Measurements from ENCODE around the gene FLT3LG. TPM values are rescaled to one million over a fixed set of nuclear protein-coding genes. Genes with fewer than 3 reads are reported as not detected.

Gene FLT3LG
- total RNA-seq, 1 donor from 2014 or later: 13.1 TPM

DNA sequence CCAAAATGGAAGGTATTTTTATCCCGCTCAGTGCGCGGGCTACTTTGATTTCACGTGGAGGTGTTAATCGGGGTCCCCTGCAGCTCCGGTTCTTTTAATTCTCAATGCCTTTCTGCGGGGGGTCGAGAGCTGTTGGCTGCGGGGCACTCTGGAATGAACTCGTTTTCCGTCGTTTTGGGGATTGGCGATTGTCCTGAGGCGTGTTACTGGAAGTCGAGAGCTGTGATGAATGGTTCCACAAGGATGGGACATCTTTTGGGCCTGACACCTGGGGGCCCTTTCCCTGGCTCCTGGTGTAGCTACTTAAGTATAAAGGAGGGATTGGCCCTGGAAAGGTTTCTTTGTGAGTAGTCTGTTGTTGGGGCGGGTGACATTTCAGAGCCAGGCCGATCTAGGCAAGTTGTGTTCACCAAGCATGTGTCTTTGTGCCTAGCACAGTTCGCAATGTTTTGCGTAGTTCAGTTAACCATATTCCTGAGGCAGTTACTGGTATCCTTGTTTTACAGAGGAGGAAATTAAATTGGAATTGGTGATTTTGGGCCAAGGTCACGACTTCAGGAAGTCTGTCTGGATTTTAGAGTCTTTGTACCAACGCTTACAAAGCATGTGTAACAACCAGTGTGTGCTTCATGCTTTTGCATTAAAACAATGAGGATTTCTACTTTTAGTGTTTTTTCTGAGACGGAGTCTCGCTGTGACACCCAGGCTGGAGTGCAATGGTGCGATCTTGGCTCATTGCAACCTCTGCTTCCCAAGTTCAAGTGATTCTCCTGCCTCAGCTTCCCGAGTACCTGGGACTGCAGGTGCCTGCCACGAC is 14.2 kb downstream of the FLT3LG start:
- Mint-ChIP-seq H3K4me1 (ENCODE audit: low read depth, unreplicated experiment) (peaks cover 4% of the 10 kb centered on the region), H3K27ac (ENCODE audit: unreplicated experiment) (peak overlapping the region; percentile 87), H3K27me3 (ENCODE audit: unreplicated experiment) (peaks cover 15% of the 10 kb centered on the region), H3K9me3 (ENCODE audit: unreplicated experiment) (peaks cover 21% of the 10 kb centered on the region), H3K4me3 (ENCODE audit: unreplicated experiment) (peak overlapping the region; percentile 91), H3K36me3 (ENCODE audit: unreplicated experiment) (peaks cover 5% of the 10 kb centered on the region)
- DNase-seq: no peak
- TF ChIP-seq, protein P1, sequence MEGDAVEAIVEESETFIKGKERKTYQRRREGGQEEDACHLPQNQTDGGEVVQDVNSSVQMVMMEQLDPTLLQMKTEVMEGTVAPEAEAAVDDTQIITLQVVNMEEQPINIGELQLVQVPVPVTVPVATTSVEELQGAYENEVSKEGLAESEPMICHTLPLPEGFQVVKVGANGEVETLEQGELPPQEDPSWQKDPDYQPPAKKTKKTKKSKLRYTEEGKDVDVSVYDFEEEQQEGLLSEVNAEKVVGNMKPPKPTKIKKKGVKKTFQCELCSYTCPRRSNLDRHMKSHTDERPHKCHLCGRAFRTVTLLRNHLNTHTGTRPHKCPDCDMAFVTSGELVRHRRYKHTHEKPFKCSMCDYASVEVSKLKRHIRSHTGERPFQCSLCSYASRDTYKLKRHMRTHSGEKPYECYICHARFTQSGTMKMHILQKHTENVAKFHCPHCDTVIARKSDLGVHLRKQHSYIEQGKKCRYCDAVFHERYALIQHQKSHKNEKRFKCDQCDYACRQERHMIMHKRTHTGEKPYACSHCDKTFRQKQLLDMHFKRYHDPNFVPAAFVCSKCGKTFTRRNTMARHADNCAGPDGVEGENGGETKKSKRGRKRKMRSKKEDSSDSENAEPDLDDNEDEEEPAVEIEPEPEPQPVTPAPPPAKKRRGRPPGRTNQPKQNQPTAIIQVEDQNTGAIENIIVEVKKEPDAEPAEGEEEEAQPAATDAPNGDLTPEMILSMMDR (IDR thresholded peaks at IDR 0.05; ENCODE audit: partially characterized antibody, unreplicated experiment): no peak

DNA sequence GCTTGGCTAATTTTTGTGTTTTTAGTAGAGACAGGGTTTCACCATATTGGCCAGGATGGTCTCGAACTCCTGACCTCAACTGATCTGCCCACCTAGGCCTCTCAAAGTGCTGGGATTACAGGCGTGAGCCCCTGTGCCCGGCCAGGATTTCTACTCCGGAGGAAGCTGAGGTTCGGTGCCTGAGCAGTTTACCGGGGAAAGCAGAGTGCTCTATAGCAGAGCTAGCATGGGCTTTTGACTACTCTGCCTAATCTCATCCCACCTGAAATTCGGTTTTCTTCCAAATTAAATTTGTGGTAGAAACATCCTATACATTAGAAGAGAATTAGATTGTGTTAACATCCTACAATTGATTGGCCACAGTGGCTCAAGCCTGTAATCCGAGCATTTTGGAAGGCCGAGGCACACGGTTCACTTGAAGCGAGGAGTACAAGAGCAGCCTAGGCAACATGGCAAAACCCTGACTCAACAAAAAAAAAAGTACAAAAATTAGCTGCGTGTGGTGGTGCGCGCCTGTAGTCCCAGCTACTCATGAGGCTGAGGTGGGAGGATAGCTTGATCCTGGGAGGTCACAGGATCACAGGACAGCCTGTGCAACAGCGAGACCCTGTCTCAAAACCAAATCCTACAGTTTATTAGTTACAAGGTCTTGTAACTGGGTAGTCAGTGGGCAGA is 15.0 kb downstream of the FLT3LG start:
- DNase-seq: no peak
- Mint-ChIP-seq H3K27ac (ENCODE audit: unreplicated experiment) (peak overlapping the region; percentile 87), H3K4me3 (ENCODE audit: unreplicated experiment) (peak overlapping the region; percentile 91), H3K36me3 (ENCODE audit: unreplicated experiment) (peaks cover 5% of the 10 kb centered on the region), H3K9me3 (ENCODE audit: unreplicated experiment) (peaks cover 19% of the 10 kb centered on the region), H3K4me1 (ENCODE audit: low read depth, unreplicated experiment) (peaks cover 4% of the 10 kb centered on the region), H3K27me3 (ENCODE audit: unreplicated experiment) (peaks cover 15% of the 10 kb centered on the region)
- TF ChIP-seq, protein P1 (IDR thresholded peaks at IDR 0.05; ENCODE audit: partially characterized antibody, unreplicated experiment): no peak

DNA sequence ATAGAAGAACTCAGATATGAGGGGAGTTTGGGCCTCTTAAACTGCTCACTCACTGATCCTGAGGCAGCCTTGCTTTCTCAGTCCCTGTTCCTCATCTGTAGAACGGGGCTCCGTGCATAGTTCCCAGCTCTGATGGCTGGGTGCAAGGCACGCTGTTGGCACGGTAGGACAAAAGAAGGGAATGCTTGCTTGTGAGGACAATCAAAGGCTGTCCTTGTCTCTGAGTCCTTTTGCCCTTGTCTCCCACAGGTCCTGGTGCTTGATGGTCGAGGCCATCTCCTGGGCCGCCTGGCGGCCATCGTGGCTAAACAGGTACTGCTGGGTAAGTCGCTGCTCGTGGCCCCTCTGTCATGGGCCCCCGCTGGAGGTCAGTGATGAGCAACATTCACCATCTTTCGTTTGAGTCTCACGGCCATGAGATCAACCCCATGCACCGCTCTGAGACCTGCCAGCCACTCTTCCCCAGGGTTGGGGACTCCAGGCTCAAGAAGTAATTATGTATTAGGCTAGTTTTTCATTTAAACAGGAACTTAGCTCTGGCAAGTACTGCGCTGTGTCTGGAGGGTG is 15.7 kb downstream of the FLT3LG start:
- TF ChIP-seq, protein P1 (IDR thresholded peaks at IDR 0.05; ENCODE audit: partially characterized antibody, unreplicated experiment): no peak
- Mint-ChIP-seq H3K27ac (ENCODE audit: unreplicated experiment) (peak overlapping the region; percentile 87), H3K9me3 (ENCODE audit: unreplicated experiment) (peaks cover 19% of the 10 kb centered on the region), H3K4me1 (ENCODE audit: low read depth, unreplicated experiment) (peaks cover 4% of the 10 kb centered on the region), H3K36me3 (ENCODE audit: unreplicated experiment) (peaks cover 5% of the 10 kb centered on the region), H3K4me3 (ENCODE audit: unreplicated experiment) (peak overlapping the region; percentile 91), H3K27me3 (ENCODE audit: unreplicated experiment) (peaks cover 15% of the 10 kb centered on the region)
- DNase-seq: no peak

DNA sequence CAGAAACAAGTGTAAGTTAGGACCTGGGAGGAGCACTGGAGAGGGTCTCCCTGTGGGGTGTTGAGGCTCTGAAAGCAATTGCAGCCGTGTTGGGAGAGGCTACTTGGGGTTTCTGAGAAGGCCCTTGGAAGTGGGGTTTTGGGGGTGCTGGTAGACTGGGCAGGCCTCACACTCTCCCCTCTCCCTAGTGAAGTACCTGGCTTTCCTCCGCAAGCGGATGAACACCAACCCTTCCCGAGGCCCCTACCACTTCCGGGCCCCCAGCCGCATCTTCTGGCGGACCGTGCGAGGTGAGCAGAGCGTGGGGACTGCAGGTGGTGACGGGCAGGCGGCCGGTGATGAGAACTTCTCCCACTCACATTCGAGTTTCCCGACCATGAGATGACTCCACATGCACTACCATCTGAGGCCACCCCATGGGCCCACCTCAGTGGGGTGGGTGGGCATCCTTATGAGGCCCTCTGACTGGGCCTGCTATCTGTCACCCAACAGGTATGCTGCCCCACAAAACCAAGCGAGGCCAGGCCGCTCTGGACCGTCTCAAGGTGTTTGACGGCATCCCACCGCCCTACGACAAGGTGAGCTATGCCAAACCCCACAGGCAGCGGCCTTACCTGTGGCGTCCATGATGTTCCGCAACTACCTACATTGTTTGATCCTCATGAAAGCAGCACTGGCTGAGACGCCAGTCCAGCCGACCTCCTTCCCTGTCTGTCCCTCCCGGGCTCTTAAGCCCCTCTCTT is 16.4 kb downstream of the FLT3LG start:
- Mint-ChIP-seq H3K27ac (ENCODE audit: unreplicated experiment) (no peak overlapping the region), H3K9me3 (ENCODE audit: unreplicated experiment) (peaks cover 23% of the 10 kb centered on the region), H3K27me3 (ENCODE audit: unreplicated experiment) (peaks cover 15% of the 10 kb centered on the region), H3K4me1 (ENCODE audit: low read depth, unreplicated experiment) (peaks cover 4% of the 10 kb centered on the region), H3K36me3 (ENCODE audit: unreplicated experiment) (peaks cover 5% of the 10 kb centered on the region), H3K4me3 (ENCODE audit: unreplicated experiment) (peak overlapping the region; percentile 20)
- TF ChIP-seq, protein P1 (IDR thresholded peaks at IDR 0.05; ENCODE audit: partially characterized antibody, unreplicated experiment): no peak
- DNase-seq: no peak
